HepG2 (cell line): ENCODE data around the gene HAUS5. TPM values are rescaled to one million over a fixed set of nuclear protein-coding genes. Genes with fewer than 3 reads are reported as not detected.
A peak's percentile ranks its signal among the peaks of the same experiment; 100 is the strongest.

Experiments
- EEA1 ChIP-seq: sonication (generic); formaldehyde crosslinking; IDR thresholded peaks from 2 replicates; pipeline ENCODE4 v1.5.1; 2020; ENCODE audit warnings: mild to moderate bottlenecking, missing genetic modification reagents, borderline replicate concordance
- FOSL1 ChIP-seq: sonication (generic); formaldehyde crosslinking; IDR thresholded peaks from 2 replicates; pipeline ENCODE4 v1.9.0; 2021; ENCODE audit warnings: missing genetic modification reagents, borderline replicate concordance
- FOSL2 ChIP-seq: sonication (generic); formaldehyde crosslinking; IDR thresholded peaks from 2 replicates; pipeline ENCODE4 v1.4.0; 2020; ENCODE audit warnings: missing genetic modification reagents
- JUNB ChIP-seq: sonication (generic); formaldehyde crosslinking; IDR thresholded peaks from 2 replicates; pipeline ENCODE4 v1.8.0; 2022; ENCODE audit warnings: missing genetic modification reagents, mild to moderate bottlenecking, borderline replicate concordance
- KAT7 ChIP-seq: IDR thresholded peaks from 2 replicates; pipeline ENCODE4 v1.6.1; 2018; ENCODE audit warnings: borderline replicate concordance, missing compliant biosample characterization
- MED13 ChIP-seq: sonication (generic); formaldehyde crosslinking; IDR thresholded peaks from 2 replicates; pipeline ENCODE4 v1.5.0; 2020; ENCODE audit warnings: missing genetic modification reagents
- NFATC3 ChIP-seq: sonication (generic); formaldehyde crosslinking; IDR thresholded peaks from 2 replicates; pipeline ENCODE4 v1.5.1; 2020; ENCODE audit warnings: mild to moderate bottlenecking, missing genetic modification reagents
- NFRKB ChIP-seq: fragments of 450-650 bp; IDR thresholded peaks from 2 replicates; pipeline ENCODE4 v1.6.1; 2017
- POLR2G ChIP-seq: fragments of 200-400 bp; formaldehyde crosslinking; IDR thresholded peaks from 2 replicates; pipeline ENCODE4 v1.6.1; 2018; ENCODE audit warnings: mild to moderate bottlenecking, low read depth, low read length, moderate library complexity
- RCOR2 ChIP-seq: IDR thresholded peaks from 2 replicates; pipeline ENCODE4 v1.6.1; 2016; ENCODE audit warnings: missing biosample characterization, missing genetic modification reagents
- RXRA ChIP-seq: sonication (generic); formaldehyde crosslinking; IDR thresholded peaks from 2 replicates; pipeline ENCODE4 v1.5.1; 2020; ENCODE audit warnings: missing genetic modification reagents
- ZNF180 ChIP-seq: sonication (generic); formaldehyde crosslinking; IDR thresholded peaks from 2 replicates; pipeline ENCODE4 v1.4.0; 2020; ENCODE audit warnings: low read depth, missing genetic modification reagents, borderline replicate concordance
- ZNF207 ChIP-seq: fragments of 450-650 bp; IDR thresholded peaks from 2 replicates; pipeline ENCODE4 v1.6.1; 2016; ENCODE audit warnings: antibody characterized with exemption, borderline replicate concordance
- ZNF225 ChIP-seq: sonication (generic); formaldehyde crosslinking; IDR thresholded peaks from 2 replicates; pipeline ENCODE4 v1.4.0; 2020; ENCODE audit warnings: mild to moderate bottlenecking, missing genetic modification reagents
- ZNF652 ChIP-seq: IDR thresholded peaks from 2 replicates; pipeline ENCODE4 v1.6.1; 2016; ENCODE audit warnings: low read depth, borderline replicate concordance
- ZNF816 ChIP-seq: sonication (generic); formaldehyde crosslinking; IDR thresholded peaks from 2 replicates; pipeline ENCODE4 v1.8.0; 2022; ENCODE audit warnings: missing genetic modification reagents, mild to moderate bottlenecking, borderline replicate concordance
- polyA plus RNA-seq, 8 experiments: library from polyadenylated mRNA; depleted of rRNA in 3 of 8; stranded (reverse) in 7 of 8; unstranded in 1 of 8; fragments of >200 nt; fragmentation: Illumina TruSeq in 4 of 8; extraction: Trizol in 4 of 8; gene quantifications; 2 replicates each; pipeline versions ENCODE4 v1.2.1 to v1.2.3, GENCODE V29; 2011 to 2016; ENCODE audit warnings: low read depth in 4 of 8, missing spikeins in 1 of 8, mixed read lengths in 1 of 8; ENCODE audit not compliant: insufficient read depth in 1 of 8
- total RNA-seq, 5 experiments: library from RNA; depleted of rRNA; stranded (reverse); fragments of >200 nt; fragmentation: Illumina TruSeq; extraction: Trizol; gene quantifications; 2 replicates each; pipeline ENCODE4 v1.2.3, GENCODE V29; 2016; ENCODE audit warnings: low read depth in 1 of 5
- TF ChIP-seq, protein P1 (sequence below): sonication (generic); formaldehyde crosslinking; IDR thresholded peaks from 2 replicates; pipeline ENCODE4 v1.4.0; 2020; ENCODE audit warnings: mild to moderate bottlenecking, missing genetic modification reagents, borderline replicate concordance
- TF ChIP-seq, protein P2 (sequence below): IDR thresholded peaks from 2 replicates; pipeline ENCODE4 v1.6.1; 2016; ENCODE audit warnings: mild to moderate bottlenecking, missing biosample characterization, missing genetic modification reagents
- TF ChIP-seq, protein P3 (sequence below): sonication (generic); formaldehyde crosslinking; IDR thresholded peaks from 2 replicates; pipeline ENCODE4 v1.4.0; 2020; ENCODE audit warnings: mild to moderate bottlenecking, missing genetic modification reagents
- TF ChIP-seq, protein P4 (sequence below): sonication (generic); formaldehyde crosslinking; IDR thresholded peaks from 2 replicates; pipeline ENCODE4 v1.8.0; 2022; ENCODE audit warnings: missing genetic modification reagents, mild to moderate bottlenecking, moderate library complexity, borderline replicate concordance

HAUS5 gene
- total and polyA plus RNA-seq, 2 of the 13 experiments (the other 11 are each of a cell fraction or from before 2014, with no cell fraction given) = 10.3 to 17.7 TPM

DNA sequence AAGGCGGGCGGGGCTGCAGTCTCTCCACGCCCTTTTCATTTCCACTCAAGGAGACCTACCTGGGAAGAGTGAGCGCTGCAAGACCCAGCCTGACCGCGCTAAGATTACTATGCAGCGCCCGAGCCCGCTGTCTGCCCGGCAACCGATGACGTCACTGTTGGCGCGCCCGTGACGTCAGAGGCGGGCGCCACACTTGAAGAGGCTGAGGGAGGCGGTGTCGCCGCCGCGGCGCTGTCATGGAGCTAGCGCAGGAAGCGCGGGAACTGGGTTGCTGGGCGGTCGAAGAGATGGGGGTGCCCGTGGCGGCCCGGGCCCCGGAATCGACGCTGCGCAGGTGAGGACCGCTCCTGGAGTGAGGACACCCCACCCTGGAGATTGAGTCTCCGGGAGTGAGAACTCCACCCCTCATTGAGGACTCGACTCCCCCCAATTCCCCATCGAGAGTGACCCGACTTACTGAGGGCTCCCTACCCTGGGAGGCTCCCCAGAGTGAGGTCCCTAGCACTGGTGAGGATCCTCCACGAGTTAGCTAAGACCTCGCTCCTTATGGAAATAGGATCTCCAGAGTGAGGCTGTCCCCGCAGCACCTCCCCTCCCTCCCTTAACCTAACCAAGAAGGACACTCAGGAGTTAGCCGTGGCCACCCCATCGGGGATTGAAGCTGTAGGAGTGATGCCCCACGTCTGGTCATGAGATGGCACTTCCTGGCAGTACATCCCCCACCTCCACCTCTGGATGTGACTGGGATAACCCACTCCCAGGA is at the start of gene HAUS5 (continued):
- no peak for TF ChIP-seq ZNF816 (CRISPR knock-in tag)
- no peak for TF ChIP-seq RCOR2
- TF ChIP-seq FOSL1 (CRISPR knock-in tag) = no peak
- no peak for TF ChIP-seq MED13
- TF ChIP-seq, protein P1, sequence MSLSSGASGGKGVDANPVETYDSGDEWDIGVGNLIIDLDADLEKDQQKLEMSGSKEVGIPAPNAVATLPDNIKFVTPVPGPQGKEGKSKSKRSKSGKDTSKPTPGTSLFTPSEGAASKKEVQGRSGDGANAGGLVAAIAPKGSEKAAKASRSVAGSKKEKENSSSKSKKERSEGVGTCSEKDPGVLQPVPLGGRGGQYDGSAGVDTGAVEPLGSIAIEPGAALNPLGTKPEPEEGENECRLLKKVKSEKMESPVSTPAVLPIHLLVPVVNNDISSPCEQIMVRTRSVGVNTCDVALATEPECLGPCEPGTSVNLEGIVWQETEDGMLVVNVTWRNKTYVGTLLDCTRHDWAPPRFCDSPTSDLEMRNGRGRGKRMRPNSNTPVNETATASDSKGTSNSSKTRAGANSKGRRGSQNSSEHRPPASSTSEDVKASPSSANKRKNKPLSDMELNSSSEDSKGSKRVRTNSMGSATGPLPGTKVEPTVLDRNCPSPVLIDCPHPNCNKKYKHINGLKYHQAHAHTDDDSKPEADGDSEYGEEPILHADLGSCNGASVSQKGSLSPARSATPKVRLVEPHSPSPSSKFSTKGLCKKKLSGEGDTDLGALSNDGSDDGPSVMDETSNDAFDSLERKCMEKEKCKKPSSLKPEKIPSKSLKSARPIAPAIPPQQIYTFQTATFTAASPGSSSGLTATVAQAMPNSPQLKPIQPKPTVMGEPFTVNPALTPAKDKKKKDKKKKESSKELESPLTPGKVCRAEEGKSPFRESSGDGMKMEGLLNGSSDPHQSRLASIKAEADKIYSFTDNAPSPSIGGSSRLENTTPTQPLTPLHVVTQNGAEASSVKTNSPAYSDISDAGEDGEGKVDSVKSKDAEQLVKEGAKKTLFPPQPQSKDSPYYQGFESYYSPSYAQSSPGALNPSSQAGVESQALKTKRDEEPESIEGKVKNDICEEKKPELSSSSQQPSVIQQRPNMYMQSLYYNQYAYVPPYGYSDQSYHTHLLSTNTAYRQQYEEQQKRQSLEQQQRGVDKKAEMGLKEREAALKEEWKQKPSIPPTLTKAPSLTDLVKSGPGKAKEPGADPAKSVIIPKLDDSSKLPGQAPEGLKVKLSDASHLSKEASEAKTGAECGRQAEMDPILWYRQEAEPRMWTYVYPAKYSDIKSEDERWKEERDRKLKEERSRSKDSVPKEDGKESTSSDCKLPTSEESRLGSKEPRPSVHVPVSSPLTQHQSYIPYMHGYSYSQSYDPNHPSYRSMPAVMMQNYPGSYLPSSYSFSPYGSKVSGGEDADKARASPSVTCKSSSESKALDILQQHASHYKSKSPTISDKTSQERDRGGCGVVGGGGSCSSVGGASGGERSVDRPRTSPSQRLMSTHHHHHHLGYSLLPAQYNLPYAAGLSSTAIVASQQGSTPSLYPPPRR (CRISPR knock-in tag) = 0 out of 2 replicates have a peak, but pooled peaks have one; percentile 19
- peak; percentile 50 for TF ChIP-seq RXRA (CRISPR knock-in tag)
- no peak for TF ChIP-seq EEA1 (CRISPR knock-in tag)
- no peak for TF ChIP-seq NFATC3 (CRISPR knock-in tag)
- TF ChIP-seq, protein P2, sequence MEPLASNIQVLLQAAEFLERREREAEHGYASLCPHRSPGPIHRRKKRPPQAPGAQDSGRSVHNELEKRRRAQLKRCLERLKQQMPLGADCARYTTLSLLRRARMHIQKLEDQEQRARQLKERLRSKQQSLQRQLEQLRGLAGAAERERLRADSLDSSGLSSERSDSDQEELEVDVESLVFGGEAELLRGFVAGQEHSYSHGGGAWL = 0 out of 2 replicates have a peak, but pooled peaks have one; percentile 46
- TF ChIP-seq ZNF652 = no peak
- TF ChIP-seq ZNF225 = no peak
- no peak for TF ChIP-seq JUNB (CRISPR knock-in tag)
- no peak for TF ChIP-seq ZNF207
- no peak for TF ChIP-seq KAT7 (CRISPR knock-in tag)
- no peak for TF ChIP-seq ZNF180 (CRISPR knock-in tag)
- peak; percentile 69 for TF ChIP-seq POLR2G
- TF ChIP-seq, protein P3, sequence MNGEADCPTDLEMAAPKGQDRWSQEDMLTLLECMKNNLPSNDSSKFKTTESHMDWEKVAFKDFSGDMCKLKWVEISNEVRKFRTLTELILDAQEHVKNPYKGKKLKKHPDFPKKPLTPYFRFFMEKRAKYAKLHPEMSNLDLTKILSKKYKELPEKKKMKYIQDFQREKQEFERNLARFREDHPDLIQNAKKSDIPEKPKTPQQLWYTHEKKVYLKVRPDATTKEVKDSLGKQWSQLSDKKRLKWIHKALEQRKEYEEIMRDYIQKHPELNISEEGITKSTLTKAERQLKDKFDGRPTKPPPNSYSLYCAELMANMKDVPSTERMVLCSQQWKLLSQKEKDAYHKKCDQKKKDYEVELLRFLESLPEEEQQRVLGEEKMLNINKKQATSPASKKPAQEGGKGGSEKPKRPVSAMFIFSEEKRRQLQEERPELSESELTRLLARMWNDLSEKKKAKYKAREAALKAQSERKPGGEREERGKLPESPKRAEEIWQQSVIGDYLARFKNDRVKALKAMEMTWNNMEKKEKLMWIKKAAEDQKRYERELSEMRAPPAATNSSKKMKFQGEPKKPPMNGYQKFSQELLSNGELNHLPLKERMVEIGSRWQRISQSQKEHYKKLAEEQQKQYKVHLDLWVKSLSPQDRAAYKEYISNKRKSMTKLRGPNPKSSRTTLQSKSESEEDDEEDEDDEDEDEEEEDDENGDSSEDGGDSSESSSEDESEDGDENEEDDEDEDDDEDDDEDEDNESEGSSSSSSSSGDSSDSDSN (CRISPR knock-in tag) = no peak; the same call in 1 of the 2 replicates
- TF ChIP-seq, protein P4, sequence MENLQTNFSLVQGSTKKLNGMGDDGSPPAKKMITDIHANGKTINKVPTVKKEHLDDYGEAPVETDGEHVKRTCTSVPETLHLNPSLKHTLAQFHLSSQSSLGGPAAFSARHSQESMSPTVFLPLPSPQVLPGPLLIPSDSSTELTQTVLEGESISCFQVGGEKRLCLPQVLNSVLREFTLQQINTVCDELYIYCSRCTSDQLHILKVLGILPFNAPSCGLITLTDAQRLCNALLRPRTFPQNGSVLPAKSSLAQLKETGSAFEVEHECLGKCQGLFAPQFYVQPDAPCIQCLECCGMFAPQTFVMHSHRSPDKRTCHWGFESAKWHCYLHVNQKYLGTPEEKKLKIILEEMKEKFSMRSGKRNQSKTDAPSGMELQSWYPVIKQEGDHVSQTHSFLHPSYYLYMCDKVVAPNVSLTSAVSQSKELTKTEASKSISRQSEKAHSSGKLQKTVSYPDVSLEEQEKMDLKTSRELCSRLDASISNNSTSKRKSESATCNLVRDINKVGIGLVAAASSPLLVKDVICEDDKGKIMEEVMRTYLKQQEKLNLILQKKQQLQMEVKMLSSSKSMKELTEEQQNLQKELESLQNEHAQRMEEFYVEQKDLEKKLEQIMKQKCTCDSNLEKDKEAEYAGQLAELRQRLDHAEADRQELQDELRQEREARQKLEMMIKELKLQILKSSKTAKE (CRISPR knock-in tag) = no peak
- peak; percentile 65; the same call in 1 of the 2 replicates for TF ChIP-seq FOSL2 (CRISPR knock-in tag)
- no peak for TF ChIP-seq NFRKB
